HG02678 (cell line): ENCODE results near the gene PDPK1.
A peak's percentile ranks its signal among the peaks of the same experiment; 100 is the strongest.
"Not testable (repeated sequence)": the region's sequence is repeated elsewhere in the genome, so short reads cannot be mapped to it uniquely, and the experiment has no call there.

ENCODE experiments used
- ATAC-seq: cut with Tn5 transposase; IDR thresholded peaks from one replicate; pipeline ENCODE4 v1.9.1; 2021; ENCODE audit warnings: mild to moderate bottlenecking, moderate library complexity; ENCODE audit not compliant: unreplicated experiment

The PDPK1 gene

DNA sequence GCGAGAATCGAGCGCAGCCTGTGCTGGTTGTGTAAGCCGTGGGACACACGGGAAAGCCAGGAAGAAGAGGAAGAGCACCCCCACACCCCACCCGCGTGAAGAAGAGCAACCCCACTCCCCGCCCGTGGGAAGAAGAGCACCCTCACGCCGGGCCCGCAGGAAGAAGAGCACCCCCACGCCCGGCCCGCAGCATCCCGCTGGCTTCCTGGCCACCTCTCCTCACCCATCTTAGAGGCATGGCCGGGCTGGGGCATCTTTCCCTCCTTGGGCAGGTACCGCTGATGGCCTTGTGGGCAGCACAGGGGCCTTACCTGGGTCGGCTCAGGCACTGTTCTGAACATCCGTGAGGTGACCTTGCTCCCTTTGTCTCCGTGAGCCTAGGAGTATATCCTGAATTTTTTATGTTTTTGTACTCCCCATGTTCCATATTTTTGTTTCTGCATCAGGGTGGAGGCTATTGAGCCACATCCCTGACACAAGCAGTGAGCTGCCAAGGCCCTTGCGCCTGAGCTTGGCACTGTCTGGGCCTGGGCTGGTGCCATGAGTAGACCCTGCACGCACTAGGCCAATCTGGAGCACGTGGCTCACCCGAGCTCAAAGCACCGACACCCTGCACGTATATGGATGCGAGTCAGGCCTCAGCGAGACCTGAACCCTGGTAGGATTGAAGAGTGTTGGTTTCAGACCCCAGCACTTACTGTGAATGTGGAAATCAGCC lies 73.1 kb downstream of the PDPK1 start:
- ATAC-seq = no peak

DNA sequence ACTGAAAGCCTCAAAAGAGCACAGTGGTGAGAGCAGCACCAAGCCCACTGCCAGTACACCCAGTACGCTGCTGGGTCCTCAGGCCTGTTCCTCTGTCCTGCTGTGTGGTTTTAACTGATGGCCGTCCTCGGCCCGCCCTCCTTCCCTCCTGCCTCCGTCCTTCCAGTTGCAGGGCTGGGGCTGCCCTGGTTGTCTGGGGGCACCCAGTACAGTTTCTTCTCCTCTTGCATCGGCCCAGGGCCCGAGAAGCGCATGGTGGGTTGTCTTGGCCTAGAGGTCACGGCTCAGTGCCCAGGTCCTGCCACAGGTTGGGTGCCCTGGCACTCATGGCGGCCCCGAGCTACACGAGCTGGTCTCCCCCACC lies 73.7 kb downstream of the PDPK1 start:
- no peak for ATAC-seq

DNA sequence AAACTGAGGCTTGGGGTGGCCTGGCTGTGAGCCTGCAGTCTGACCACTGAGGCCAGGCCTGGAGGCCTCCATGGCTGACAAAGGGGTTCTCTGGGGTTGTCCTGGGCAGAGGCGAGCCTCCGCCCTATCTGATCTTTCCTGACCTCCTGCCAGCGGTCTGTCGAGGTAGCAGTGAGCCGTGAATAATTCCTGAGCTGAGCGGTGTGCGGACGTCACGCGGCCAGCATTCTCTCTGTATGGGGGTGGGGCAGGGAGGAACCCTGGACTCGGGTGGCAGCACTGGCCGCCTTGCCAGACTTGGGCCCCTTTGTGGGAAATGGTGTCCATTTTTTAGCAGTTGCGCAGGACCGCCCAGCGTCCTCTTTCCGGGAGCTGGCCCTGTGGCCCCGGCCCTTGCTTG lies 74.1 kb downstream of the PDPK1 start:
- ATAC-seq = not testable (repeated sequence)

DNA sequence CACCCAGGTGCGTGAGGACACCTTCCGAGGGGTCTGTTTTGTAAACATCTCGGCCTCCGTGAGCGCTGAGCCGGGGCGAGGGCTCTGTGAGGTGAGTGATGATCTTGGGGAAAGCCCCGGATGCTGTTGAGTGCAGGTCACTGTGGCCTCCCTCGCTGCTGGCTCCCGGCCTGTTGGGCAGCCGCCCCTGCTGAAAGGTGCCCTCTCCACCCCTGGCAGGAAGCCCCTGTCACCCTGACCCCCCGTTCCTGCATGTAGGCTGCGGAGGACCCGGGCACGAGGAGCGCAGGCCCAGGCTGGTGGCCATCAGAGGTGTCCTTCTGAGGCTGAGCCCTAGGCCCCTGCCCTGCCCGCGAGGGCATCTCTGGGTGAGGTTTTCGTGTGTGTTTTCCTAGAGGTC lies 75.4 kb downstream of the PDPK1 start:
- not testable (repeated sequence) for ATAC-seq

DNA sequence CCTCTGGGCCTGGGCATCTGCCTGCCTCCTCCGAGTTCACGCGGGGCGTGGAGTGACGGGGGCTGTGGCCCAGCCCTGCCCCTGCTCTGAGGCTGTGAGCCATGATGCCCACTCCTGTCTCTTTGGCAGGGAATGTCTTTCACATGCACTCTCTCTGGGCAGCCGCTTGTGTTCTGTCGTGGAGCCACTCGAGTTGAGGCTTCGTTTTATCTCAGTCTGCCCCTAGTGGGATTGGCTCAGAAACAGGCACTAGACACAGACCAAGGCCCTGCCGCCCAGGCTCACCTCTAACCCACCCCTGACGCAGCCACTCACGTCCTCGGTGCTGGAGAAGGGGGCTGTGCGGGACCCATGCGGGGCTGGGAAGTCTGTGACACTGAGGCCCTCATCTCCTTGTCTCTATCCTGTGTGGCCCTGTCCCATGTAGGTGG lies 77.0 kb downstream of the PDPK1 start:
- no peak for ATAC-seq

DNA sequence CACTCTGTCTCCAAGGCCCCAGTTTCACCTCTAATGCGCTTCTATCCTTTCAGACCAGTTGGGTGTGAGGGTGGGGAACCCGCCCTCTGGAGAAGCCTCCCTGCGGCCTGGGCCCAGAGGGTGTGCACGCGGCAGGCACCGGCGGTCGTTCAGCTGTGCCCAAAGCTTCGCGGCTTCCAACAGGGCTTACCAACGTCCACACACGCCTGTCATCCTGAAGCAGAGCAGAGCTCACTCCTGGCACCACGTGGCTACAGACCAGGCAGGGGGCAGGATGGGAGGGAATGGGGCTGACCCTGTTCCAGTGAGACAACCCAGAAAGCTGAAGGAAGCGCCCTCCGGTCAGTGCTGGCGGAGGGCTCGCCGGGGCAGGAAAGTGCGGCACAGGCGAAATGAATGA lies 81.1 kb downstream of the PDPK1 start:
- ATAC-seq = not testable (repeated sequence)

DNA sequence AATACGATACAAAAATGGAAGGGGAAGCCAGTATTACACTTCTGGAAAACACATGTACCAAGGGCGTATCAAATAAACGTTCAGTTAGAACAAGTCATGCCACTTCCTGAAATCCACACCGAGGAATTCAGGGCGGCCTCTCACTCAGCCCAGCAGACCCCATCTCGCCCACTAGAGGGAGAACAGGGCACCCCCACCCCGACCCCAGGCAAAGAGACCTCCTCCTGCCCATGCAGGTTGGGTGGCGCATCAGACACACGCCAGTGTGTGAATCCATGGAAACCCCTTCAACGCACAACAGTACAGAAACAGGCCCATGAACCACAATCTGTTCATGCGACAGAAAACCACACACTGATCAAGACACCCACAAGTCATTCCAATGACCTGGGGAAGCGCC lies 81.8 kb downstream of the PDPK1 start:
- ATAC-seq = not testable (repeated sequence)

DNA sequence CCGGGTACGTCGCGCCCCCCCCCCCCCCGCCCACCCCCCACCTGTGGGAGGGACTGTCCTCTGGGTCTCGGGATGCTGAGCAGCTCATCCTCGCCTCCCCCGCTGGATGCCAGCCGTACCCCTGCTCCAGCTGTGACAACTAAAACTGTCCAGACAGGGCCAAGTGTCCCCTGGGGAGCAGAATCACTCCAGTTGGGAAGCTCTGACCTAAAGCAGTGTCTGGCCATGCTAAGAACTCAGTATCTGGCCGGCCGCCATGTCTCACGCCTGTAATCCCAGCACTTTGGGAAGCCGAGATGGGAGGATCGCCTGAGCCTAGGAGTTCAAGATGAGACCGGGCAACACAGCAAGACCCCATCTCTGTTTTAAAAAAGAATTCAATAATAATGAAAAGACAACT lies 83.0 kb downstream of the PDPK1 start:
- ATAC-seq = not testable (repeated sequence)

DNA sequence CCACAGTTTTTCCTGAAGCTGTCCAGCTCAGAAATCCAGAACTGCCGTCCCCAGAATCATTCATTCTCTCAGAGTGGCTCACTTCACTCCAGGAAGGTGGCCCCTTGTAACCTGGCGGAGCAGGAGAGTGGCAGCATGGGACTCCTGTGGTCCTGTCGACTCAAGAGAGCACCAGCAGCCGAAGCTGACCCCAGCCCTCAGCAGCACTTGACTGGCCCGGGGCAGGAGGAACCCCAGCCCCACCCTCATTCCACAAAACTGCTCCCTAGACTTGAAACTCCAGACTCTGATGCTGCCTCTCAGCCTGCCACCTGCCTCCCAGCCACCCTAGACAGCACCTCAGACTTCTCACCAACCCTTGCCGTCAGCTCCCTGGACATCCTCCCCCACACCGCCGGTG lies 83.6 kb downstream of the PDPK1 start:
- ATAC-seq = not testable (repeated sequence)

DNA sequence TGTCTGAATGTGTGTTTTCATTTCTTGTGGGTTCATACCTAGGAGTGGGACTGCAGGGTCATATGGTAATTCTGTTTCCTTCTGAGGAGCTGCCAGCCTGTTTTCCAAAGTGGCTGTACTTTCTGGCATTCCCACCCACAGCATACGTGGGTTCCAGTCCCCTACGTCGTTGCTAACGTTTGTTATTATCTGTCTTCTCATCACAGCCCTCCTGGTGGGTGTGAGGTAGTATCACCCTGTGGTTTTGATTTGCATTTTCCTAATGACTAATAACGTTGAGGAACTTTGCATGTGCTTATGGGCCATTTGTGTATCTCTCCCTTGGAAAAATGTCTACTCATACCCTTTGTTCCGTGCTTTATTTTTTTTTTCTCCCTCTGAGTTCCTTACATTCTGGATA lies 89.3 kb downstream of the PDPK1 start:
- ATAC-seq = not testable (repeated sequence)

DNA sequence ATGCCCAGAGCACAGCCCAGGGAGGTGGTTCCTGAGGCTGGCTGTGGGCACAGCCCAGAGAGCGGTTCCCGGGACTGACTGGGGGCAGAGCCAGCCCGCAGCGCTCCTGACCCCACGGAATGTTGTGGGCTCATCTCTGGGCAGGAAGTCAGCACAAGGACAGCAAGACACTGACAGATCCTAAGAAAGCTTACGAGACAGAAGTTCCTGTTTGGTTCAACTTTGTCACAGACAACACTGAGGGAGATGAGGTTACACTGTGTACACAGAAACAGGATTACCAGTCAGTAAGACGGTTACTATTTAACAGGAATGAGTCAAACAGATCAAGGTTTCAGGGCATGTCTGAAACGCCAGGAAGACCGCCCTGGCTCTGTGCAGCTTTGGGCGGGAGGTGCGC lies 93.4 kb downstream of the PDPK1 start:
- not testable (repeated sequence) for ATAC-seq

DNA sequence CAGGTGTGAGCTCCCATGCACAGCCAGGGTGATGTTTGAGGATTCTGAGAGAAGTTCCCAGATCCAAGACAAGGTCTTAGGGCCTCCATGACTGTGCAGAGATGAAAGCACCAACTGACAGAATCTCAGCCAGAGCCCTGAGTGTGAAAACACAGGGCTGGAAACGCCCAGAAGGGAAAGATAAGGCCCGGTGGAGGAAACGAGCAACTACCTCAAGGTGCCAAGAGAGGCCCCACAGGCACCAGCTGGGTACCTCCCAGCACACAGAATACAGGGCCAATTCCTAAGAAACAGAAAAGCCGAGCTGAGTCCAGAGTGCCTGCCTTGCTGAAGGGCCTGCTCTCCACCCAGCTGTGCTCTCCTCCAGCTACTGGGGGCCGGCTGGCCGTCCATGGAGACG lies 94.5 kb downstream of the PDPK1 start:
- not testable (repeated sequence) for ATAC-seq

DNA sequence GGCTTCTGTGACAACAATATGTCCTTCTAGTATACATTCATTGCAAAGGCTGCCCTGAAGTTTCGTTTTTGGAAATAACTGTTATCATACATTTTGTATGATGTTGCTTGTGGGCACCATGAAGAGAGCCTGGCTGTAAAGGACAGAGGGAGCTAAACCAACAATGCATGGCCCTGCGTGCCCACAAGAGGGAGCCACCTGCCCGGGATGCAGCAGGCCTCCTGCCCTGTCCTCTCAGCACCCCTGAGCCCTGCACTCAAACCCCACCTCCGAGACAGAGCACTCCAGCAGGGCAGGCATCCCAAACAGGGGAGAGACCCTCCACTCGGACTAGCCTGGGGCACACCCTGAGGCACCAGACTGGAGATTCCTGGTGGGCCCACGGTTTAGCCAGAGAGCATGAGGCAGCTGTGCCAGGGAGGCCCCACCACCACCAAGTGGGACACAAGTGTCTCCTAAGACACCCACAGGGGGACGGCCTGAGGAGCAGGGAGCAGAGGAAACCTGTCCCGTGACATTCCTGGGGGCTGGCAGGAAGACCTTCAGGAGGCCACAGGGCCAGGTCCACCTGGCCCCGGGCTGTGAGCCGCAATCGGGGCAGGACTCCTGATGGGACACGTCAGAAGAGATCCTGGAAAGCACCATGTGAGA lies 101.4 kb downstream of the PDPK1 start:
- peak; percentile 35 for ATAC-seq

DNA sequence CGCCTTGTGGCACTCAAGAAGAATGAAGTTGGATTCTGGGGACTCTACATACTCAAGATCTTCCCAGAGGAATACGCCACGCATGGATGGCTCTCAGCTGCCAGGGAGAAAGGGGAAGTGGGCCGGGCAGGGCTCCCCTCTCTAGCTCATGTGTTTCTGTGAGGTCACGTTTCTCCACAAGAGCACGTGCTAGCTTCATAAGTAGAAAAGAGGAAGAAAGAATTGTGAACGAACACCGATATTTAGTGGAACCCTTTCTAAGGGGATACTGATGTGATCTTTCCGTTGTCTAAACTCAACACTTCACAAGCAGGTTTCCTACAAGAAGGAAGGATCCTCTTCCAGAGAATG lies 101.9 kb downstream of the PDPK1 start:
- ATAC-seq = peak; percentile 41

DNA sequence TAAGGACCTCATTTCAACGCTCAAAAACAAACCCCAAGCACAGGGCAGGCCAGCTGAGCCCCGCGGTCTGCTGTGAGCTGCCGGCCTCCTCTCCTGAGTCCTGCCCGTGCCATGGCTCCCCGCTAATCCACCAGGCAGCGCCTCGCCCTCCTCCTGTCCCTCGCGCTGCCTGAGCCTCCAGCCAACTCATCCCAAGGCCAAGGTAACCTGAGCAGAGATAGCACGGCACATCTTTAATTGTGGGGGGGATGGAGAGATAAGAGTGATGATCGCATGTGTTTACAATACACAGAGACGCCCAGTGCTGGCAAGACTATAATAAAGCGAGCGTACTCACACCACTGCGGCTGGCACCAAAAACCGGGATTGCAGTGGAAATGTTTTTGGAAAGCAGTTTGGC lies 104.7 kb downstream of the PDPK1 start:
- not testable (repeated sequence) for ATAC-seq

DNA sequence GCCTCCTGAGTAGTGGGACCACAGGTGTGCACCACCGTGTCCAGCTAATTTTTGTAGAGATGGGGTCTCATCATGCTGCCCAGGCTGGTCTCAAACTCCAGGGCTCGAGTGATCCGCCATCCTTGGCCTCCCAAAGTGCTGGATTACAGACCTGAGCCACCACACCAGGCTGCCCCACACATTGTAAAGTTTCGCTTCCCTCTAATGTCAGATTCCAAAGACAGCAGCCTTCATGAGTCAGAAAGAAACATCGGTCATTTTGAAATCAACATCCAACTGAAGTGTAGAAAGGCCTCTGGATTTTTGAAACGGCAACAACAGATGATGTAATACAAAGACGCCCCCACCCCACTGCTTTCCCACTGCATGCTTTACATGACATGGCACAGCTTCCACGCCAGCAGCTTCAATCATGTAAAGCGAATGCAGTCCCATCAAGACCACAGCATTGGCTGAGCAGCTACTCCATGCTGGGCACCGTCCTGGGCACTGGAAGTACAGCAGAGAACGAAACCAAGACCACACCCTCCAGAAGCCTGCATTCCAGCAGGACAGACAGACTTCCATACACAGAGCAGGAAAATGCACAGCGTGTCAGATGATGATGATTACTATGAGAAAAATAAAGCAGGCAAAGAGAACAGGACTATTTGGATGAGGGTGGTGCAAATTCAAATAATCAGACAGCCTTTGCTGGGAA lies 107.1 kb downstream of the PDPK1 start:
- ATAC-seq = not testable (repeated sequence)

DNA sequence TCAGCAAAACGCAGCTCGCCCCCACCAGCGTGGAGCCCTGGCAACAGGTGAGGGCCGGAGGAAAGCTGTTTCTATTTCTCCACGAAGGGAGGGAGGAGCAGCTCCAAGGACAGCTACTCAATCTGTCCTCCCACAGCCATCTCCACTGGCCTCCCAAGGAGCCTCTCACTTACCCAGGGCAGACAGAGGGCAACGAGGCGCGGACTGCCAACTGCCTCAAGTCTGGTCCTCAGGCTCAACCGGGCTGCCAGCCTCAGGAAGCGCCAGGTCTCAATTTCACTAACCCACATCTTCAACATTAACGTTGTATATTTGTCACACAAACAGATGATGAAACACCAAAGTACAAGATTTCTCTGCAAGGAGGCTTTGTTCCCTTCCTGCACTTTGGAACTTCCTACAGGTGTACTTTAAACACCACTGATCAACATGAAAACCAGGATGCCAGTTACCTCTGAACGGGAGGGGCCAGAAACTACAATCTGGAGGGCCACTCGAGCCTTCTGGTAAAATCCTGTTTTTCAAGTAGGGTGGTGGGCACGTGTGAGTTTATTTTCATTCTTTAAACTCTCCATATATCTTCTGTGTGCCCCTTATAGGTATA lies 113.5 kb downstream of the PDPK1 start:
- ATAC-seq = not testable (repeated sequence)
